Prostate gland (tissue), 2 donors: Measurements from ENCODE around the gene PLA2G2C.

Source experiments
- CTCF ChIP-seq, 4 experiments: fragments of 200-600 bp in 2 of 4; fragments of 450-650 bp in 2 of 4; sonication (generic) in 2 of 4; IDR thresholded peaks; 1 replicate in 3 of 4; 2 replicates in 1 of 4; pipeline ENCODE4 v1.5.1; 2016 to 2019; ENCODE audit warnings: antibody characterized with exemption in 4 of 4, mild to moderate bottlenecking in 2 of 4, moderate library complexity in 2 of 4
- POLR2AphosphoS5 ChIP-seq: sonication (generic); formaldehyde crosslinking; IDR thresholded peaks from one replicate; pipeline ENCODE4 v1.6.1; 2017; ENCODE audit warnings: antibody characterized with exemption

DNA sequence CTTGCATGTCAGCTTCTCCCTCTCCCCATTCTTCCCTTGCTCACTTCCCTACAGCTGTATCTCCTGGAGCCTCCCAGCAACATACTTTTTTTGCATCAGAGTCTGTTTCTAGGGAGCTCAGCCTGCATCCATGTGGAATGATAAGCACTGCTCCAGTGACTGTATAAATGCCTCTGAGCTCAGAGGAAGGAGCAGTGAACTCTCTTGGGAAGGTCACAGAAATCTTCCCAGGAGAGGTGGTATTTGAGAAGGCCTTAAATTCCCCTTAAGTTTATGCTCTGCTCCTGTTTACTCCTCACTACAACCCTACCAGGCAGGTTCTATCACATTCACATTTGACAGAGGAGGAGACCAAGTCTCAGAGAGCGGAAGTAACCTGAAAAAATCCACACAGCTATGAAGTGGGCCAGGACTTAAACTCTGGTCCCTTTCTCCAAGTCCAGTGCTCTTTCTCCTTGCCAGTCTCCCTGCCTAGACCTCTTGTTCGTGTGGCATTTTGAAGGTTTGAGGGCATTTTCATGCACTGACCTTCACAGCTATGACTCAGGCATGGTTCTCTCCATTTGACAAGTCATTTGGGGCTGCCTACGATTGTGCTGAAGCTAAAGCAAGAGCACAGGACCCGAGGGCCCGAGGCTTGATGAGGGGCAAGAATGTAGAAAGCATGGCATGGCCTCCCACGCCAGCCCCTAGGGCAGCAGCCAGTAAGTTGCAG lies 6.0 kb downstream of the PLA2G2C start:
- no peak for TF ChIP-seq POLR2AphosphoS5
- TF ChIP-seq CTCF (IDR thresholded peaks at IDR 0.05) = no peak
